GM19438 (cell line): ENCODE results near the gene EPB41L4A.
A peak's percentile ranks its signal among the peaks of the same experiment; 100 is the strongest.

Experiments
- ATAC-seq: cut with Tn5 transposase; IDR thresholded peaks from one replicate; pipeline ENCODE4 v1.9.1; 2021; ENCODE audit warnings: low read depth; ENCODE audit not compliant: unreplicated experiment

Gene EPB41L4A

DNA sequence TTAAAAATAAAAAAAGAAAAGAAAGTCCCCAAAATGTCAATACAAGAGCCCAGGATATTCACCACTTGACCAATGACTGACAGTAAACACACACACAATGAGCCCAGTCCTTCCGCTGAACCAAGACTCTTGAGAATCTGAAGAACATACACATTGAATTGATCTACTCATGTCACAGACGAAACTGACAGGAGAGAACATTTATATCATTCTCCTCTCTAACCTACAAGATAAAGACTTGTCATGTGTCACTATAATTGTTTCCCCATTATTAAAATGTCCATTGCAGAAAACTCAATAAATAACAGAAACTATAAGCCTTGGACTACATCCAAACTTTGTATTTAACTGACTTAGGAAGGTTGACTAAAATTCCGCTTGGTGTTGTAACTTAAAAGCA lies 296.7 kb downstream of the EPB41L4A start:
- no peak for ATAC-seq

GRCh38 chr5:112121258-112121657 lies 297.8 kb downstream of the EPB41L4A start:
- ATAC-seq: no peak

DNA sequence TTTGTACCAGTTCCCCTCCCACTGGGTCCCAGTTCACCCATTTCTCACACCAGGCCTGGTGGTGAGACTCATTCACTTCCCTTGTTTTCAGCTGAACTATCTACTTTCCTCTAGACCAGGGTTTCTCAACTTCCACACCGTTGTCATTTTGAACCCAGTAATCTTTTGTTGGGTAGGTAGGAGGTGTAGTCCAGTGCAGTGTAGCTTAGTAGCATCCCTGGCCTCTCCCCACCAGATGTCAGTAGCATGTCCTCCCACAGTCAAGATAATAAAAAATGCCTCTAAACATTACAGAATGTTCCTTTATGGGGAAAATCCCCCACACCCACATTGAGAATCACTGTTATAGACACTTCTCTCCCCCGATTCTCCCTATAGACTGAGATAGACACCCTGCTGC lies 299.1 kb downstream of the EPB41L4A start:
- no peak for ATAC-seq

GRCh38 chr5:112119508-112119907 lies 299.6 kb downstream of the EPB41L4A start:
- no peak for ATAC-seq

GRCh38 chr5:112117551-112117950 lies 301.5 kb downstream of the EPB41L4A start:
- no peak for ATAC-seq

DNA sequence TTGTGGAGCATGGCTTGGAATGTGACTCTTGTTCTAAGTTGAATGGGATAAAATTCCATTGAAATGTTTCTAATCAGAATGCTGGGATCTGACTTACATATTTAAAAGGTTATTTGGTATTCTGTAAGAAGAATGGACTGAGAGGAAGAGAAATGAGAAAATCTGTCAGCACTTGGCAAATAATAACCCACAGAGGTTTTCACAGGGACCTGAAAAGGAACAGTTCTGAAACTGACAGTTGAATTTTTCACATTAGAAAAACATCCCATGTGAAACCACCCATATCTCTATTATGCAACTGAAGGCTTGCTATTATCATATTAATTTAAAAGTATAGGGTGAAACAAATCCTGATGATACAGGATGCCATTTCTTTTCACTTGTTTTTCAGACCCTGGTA lies 302.7 kb downstream of the EPB41L4A start:
- peak; percentile 53 for ATAC-seq

DNA sequence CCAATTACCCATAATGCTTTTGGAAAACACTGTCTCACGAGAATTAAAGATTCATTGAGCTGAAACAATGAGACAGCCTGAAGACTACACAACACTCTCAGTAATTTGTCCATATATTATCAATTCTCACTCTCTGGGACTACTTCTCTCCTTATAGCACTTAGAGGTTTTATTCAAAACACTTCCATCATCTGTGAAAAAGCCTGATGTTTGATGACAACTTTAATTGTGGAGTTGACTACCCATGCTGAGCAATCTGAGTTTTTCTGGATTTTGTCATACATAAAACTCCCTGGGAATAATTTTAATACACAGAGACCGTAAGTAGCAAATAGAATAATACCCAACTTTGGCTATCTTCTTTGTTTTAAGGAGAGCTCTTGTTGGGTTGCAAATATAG lies 305.5 kb downstream of the EPB41L4A start:
- no peak for ATAC-seq
